Measurements from ENCODE around the gene UBIAD1.

- TF ChIP-seq CTCF (IDR thresholded peaks at IDR 0.05) (no peak), EZH2 (IDR thresholded peaks at IDR 0.05; ENCODE audit: borderline replicate concordance, insufficient read depth, low read depth, low read length, poor library complexity, severe bottlenecking) (no peak)
These were observed 62.5 kb downstream of the UBIAD1 start for GRCh38 chr1:11335417-11336056.
